Measurements from ENCODE around the gene PITX3.

Gene PITX3

GRCh38 chr10:102245082-102245931 lies 4.0 kb upstream of the PITX3 start, which contains the start of gene GBF1:
Gene GBF1, plus strand, starts transcription at chr10:102245532. Its CDS starts 13,407 bp downstream, at chr10:102258939.
- no peak for TF ChIP-seq CTCF (IDR thresholded peaks at IDR 0.05; ENCODE audit: control insufficient read depth, extremely low read depth, insufficient read depth)
- peak within 1 kb of the TSS; percentile 92 for H3K4me3 ChIP-seq (ENCODE audit: low read depth, low read length)
- peak; percentile 100 for DNase-seq (ENCODE audit: low read depth)

GRCh38 chr10:102243309-102243708 lies 2.0 kb upstream of the PITX3 start:
- no peak for TF ChIP-seq CTCF (IDR thresholded peaks at IDR 0.05; ENCODE audit: control insufficient read depth, extremely low read depth, insufficient read depth)
- no peak overlapping the region for H3K4me3 ChIP-seq (ENCODE audit: low read depth, low read length)
- DNase-seq (ENCODE audit: low read depth) = no peak

GRCh38 chr10:102242118-102242485 lies 790 bp upstream of the PITX3 start:
- DNase-seq (ENCODE audit: low read depth) = no peak
- H3K4me3 ChIP-seq (ENCODE audit: low read depth, low read length) = peak overlapping the region; percentile 47
- no peak for TF ChIP-seq CTCF (IDR thresholded peaks at IDR 0.05; ENCODE audit: control insufficient read depth, extremely low read depth, insufficient read depth)

- peak overlapping the region; percentile 47 for H3K4me3 ChIP-seq (ENCODE audit: low read depth, low read length)
- TF ChIP-seq CTCF (IDR thresholded peaks at IDR 0.05; ENCODE audit: control insufficient read depth, extremely low read depth, insufficient read depth) = no peak
- DNase-seq (ENCODE audit: low read depth) = no peak
These were observed 274 bp downstream of the PITX3 start for GRCh38 chr10:102241032-102241443.

- no peak for DNase-seq (ENCODE audit: low read depth)
- H3K4me3 ChIP-seq (ENCODE audit: low read depth, low read length) = no peak overlapping the region
- TF ChIP-seq CTCF (IDR thresholded peaks at IDR 0.05; ENCODE audit: control insufficient read depth, extremely low read depth, insufficient read depth) = no peak
These were observed 763 bp downstream of the PITX3 start for GRCh38 chr10:102240467-102241031.

- no peak for TF ChIP-seq CTCF (IDR thresholded peaks at IDR 0.05; ENCODE audit: control insufficient read depth, extremely low read depth, insufficient read depth)
- no peak overlapping the region for H3K4me3 ChIP-seq (ENCODE audit: low read depth, low read length)
- no peak for DNase-seq (ENCODE audit: low read depth)
These were observed 3.5 kb downstream of the PITX3 start for GRCh38 chr10:102237711-102238252.
